Astrocyte (in vitro differentiated cells and primary cell): ENCODE data around the gene GSS. TPM values are rescaled to one million over a fixed set of nuclear protein-coding genes. Genes with fewer than 3 reads are reported as not detected.

ENCODE experiments used
- DNase-seq: peaks from one replicate; pipeline ENCODE4 v3.0.0-alpha.2; 2010; ENCODE audit warnings: low read depth
- FAIRE-seq: peaks from 2 replicates; lab custom pipeline; 2011; peaks lifted over from hg19 to GRCh38; lab: Jason Lieb, UNC
- H2AFZ ChIP-seq: 2 replicates; pipeline ENCODE4 v1.6.0; 2012; ENCODE audit warnings: low read depth, low read length, inconsistent platforms
- H3K27ac ChIP-seq: 2 replicates; pipeline ENCODE4 v1.5.1; 2011; ENCODE audit warnings: low read depth, low read length, inconsistent platforms
- H3K27me3 ChIP-seq: 2 replicates; pipeline ENCODE4 v1.6.0; 2011; ENCODE audit warnings: low read length, inconsistent platforms; ENCODE audit not compliant: insufficient read depth
- H3K36me3 ChIP-seq: 2 replicates; pipeline ENCODE4 v1.5.1; 2011; ENCODE audit warnings: low read length, inconsistent platforms; ENCODE audit not compliant: insufficient read depth
- H3K4me1 ChIP-seq: 2 replicates; pipeline ENCODE4 v1.5.1; 2011; ENCODE audit warnings: low read length, inconsistent platforms; ENCODE audit not compliant: insufficient read depth
- H3K4me2 ChIP-seq: 2 replicates; pipeline ENCODE4 v1.6.0; 2012; ENCODE audit warnings: low read length, inconsistent platforms
- H3K4me3 ChIP-seq: 2 replicates; pipeline ENCODE4 v1.5.1; 2011; ENCODE audit warnings: low read depth, mild to moderate bottlenecking, low read length, inconsistent platforms; ENCODE audit not compliant: insufficient read depth
- H3K79me2 ChIP-seq: 2 replicates; pipeline ENCODE4 v1.6.0; 2012; ENCODE audit warnings: mild to moderate bottlenecking, low read length, inconsistent platforms; ENCODE audit not compliant: insufficient read depth
- H3K9ac ChIP-seq: 2 replicates; pipeline ENCODE4 v1.6.0; 2012; ENCODE audit warnings: mild to moderate bottlenecking, low read length, inconsistent platforms
- H3K9me3 ChIP-seq: 2 replicates; pipeline ENCODE4 v1.5.1; 2012; ENCODE audit warnings: low read depth, mild to moderate bottlenecking, low read length, inconsistent platforms; ENCODE audit not compliant: insufficient read depth
- H4K20me1 ChIP-seq: 2 replicates; pipeline ENCODE4 v1.6.0; 2012; ENCODE audit warnings: low read length, inconsistent platforms; ENCODE audit not compliant: insufficient read depth
- H3K27ac Mint-ChIP-seq: one replicate; pipeline ENCODE4 v1.8.0; 2021; ENCODE audit warnings: mild to moderate bottlenecking, mixed read lengths; ENCODE audit not compliant: unreplicated experiment
- H3K27me3 Mint-ChIP-seq: one replicate; pipeline ENCODE4 v1.8.0; 2021; ENCODE audit warnings: low read depth, mixed read lengths; ENCODE audit not compliant: unreplicated experiment
- H3K36me3 Mint-ChIP-seq: one replicate; pipeline ENCODE4 v1.8.0; 2021; ENCODE audit warnings: low read depth, mixed read lengths; ENCODE audit not compliant: unreplicated experiment
- H3K4me1 Mint-ChIP-seq: one replicate; pipeline ENCODE4 v1.8.0; 2021; ENCODE audit warnings: low read depth, mixed read lengths; ENCODE audit not compliant: unreplicated experiment
- H3K4me3 Mint-ChIP-seq: one replicate; pipeline ENCODE4 v1.8.0; 2021; ENCODE audit warnings: mild to moderate bottlenecking, moderate library complexity, mixed read lengths; ENCODE audit not compliant: unreplicated experiment
- H3K9me3 Mint-ChIP-seq: one replicate; pipeline ENCODE4 v1.8.0; 2021; ENCODE audit warnings: mild to moderate bottlenecking, mixed read lengths; ENCODE audit not compliant: unreplicated experiment
- CTCF ChIP-seq: IDR thresholded peaks from 2 replicates; pipeline ENCODE4 v1.5.1; 2011; ENCODE audit warnings: low read depth, mild to moderate bottlenecking, inconsistent platforms, low read length, moderate library complexity; ENCODE audit not compliant: insufficient read depth
- EZH2 ChIP-seq: IDR thresholded peaks from 2 replicates; pipeline ENCODE4 v1.6.1; 2012; ENCODE audit warnings: mild to moderate bottlenecking, low read length, inconsistent platforms; ENCODE audit not compliant: insufficient read depth
- total RNA-seq: library from RNA; stranded (reverse); gene quantifications from 2 replicates; pipeline ENCODE4 v1.2.1, GENCODE V29; 2021

The GSS gene
- total RNA-seq, 1 donor from 2014 or later, result 44.6 TPM

- no peak for FAIRE-seq
- peaks cover 13% of the 10 kb centered on the region for H3K27me3 Mint-ChIP-seq
- no peak overlapping the region for H3K4me3 ChIP-seq
These were observed 28.6 kb upstream of the GSS start for GRCh38 chr20:34983995-34984735.

GRCh38 chr20:34983089-34983820 is 27.6 kb upstream of the GSS start:
- Histone ChIP-seq H3K9ac (no peak overlapping the region), H4K20me1 (no peaks in the 10 kb centered on the region), H3K9me3 (no peaks in the 10 kb centered on the region), H3K36me3 (no peaks in the 10 kb centered on the region), H3K27me3 (peaks cover 8% of the 10 kb centered on the region), H3K79me2 (no peaks in the 10 kb centered on the region), H3K27ac (no peak overlapping the region), H2AFZ (no peak overlapping the region), H3K4me1 (no peaks in the 10 kb centered on the region), H3K4me2 (no peak overlapping the region), H3K4me3 (no peak overlapping the region)
- TF ChIP-seq CTCF (no peak), EZH2 (no peak)
- Mint-ChIP-seq H3K4me1 (peaks cover 2% of the 10 kb centered on the region), H3K4me3 (no peak overlapping the region), H3K36me3 (no peaks in the 10 kb centered on the region), H3K27me3 (peaks cover 17% of the 10 kb centered on the region), H3K27ac (no peak overlapping the region), H3K9me3 (no peaks in the 10 kb centered on the region)
- DNase-seq (no peak), FAIRE-seq (no peak)

More at GRCh38 chr20:34983995-34984735, 28.6 kb upstream of the GSS start:
- DNase-seq, result no peak
- Mint-ChIP-seq H3K9me3 (no peaks in the 10 kb centered on the region), H3K36me3 (peaks cover 3% of the 10 kb centered on the region), H3K4me1 (peaks cover 2% of the 10 kb centered on the region), H3K4me3 (no peak overlapping the region), H3K27ac (no peak overlapping the region)
- no peak overlapping the region for H3K4me2 ChIP-seq
- no peak overlapping the region for H3K9ac ChIP-seq
- H4K20me1 ChIP-seq, result no peaks in the 10 kb centered on the region
- H3K9me3 ChIP-seq, result no peaks in the 10 kb centered on the region
- no peak overlapping the region for H2AFZ ChIP-seq
- H3K36me3 ChIP-seq, result no peaks in the 10 kb centered on the region
- TF ChIP-seq CTCF (no peak), EZH2 (no peak)
- H3K4me1 ChIP-seq, result no peaks in the 10 kb centered on the region
- H3K79me2 ChIP-seq, result no peaks in the 10 kb centered on the region
- peaks cover 8% of the 10 kb centered on the region for H3K27me3 ChIP-seq
- no peak overlapping the region for H3K27ac ChIP-seq
